Measurements from ENCODE around the gene TFB1M. TPM values are rescaled to one million over a fixed set of nuclear protein-coding genes. Genes with fewer than 3 reads are reported as not detected.

TFB1M gene
- total RNA-seq, 1 donor from 2014 or later: 15.6 TPM

- DNase-seq (ENCODE audit: low read depth, low spot score): no peak
Measured at GRCh38 chr6:155265843-155266535, 48.3 kb downstream of the TFB1M start.

- no peak for DNase-seq (ENCODE audit: low read depth, low spot score)
Measured at GRCh38 chr6:155264693-155265320, 49.5 kb downstream of the TFB1M start.

- no peak for DNase-seq (ENCODE audit: low read depth, low spot score)
Measured at GRCh38 chr6:155263373-155264063, 50.8 kb downstream of the TFB1M start, which contains the start of gene CLDN20. Gene CLDN20 (plus strand): TSS chr6:155264013. CDS start chr6:155275720, 11,707 bp downstream.

GRCh38 chr6:155262655-155263054 is 51.6 kb downstream of the TFB1M start:
- DNase-seq (ENCODE audit: low read depth, low spot score): no peak

GRCh38 chr6:155261111-155261900 is 53.0 kb downstream of the TFB1M start:
- no peak for DNase-seq (ENCODE audit: low read depth, low spot score)

- no peak for DNase-seq (ENCODE audit: low read depth, low spot score)
Measured at GRCh38 chr6:155260686-155261085, 53.6 kb downstream of the TFB1M start.

GRCh38 chr6:155259897-155260296 is 54.4 kb downstream of the TFB1M start:
- no peak for DNase-seq (ENCODE audit: low read depth, low spot score)

GRCh38 chr6:155259204-155259603 is 55.1 kb downstream of the TFB1M start:
- no peak for DNase-seq (ENCODE audit: low read depth, low spot score)

GRCh38 chr6:155257796-155258195 is 56.5 kb downstream of the TFB1M start:
- no peak for DNase-seq (ENCODE audit: low read depth, low spot score)

- no peak for DNase-seq (ENCODE audit: low read depth, low spot score)
Measured at GRCh38 chr6:155256122-155256795, 58.0 kb downstream of the TFB1M start.

- DNase-seq (ENCODE audit: low read depth, low spot score): no peak
Measured at GRCh38 chr6:155254139-155254538, 60.1 kb downstream of the TFB1M start.

GRCh38 chr6:155253337-155253736 is 60.9 kb downstream of the TFB1M start:
- DNase-seq (ENCODE audit: low read depth, low spot score): no peak

GRCh38 chr6:155252581-155252980 is 61.7 kb downstream of the TFB1M start:
- DNase-seq (ENCODE audit: low read depth, low spot score): no peak

- no peak for DNase-seq (ENCODE audit: low read depth, low spot score)
Measured at GRCh38 chr6:155250701-155251381, 63.4 kb downstream of the TFB1M start.

GRCh38 chr6:155248008-155249001 is 66.0 kb downstream of the TFB1M start:
- DNase-seq (ENCODE audit: low read depth, low spot score): peak; percentile 40

GRCh38 chr6:155247618-155248007 is 66.7 kb downstream of the TFB1M start:
- no peak for DNase-seq (ENCODE audit: low read depth, low spot score)

- DNase-seq (ENCODE audit: low read depth, low spot score): no peak
Measured at GRCh38 chr6:155246825-155247224, 67.5 kb downstream of the TFB1M start.

- no peak for DNase-seq (ENCODE audit: low read depth, low spot score)
Measured at GRCh38 chr6:155245831-155246230, 68.5 kb downstream of the TFB1M start.

GRCh38 chr6:155245193-155245592 is 69.1 kb downstream of the TFB1M start:
- no peak for DNase-seq (ENCODE audit: low read depth, low spot score)

All from pulmonary artery endothelial cell (primary cell).